Rectal smooth muscle tissue (tissue), 1 donor: ENCODE measurements around the gene POLR2L.

Source experiments
- H3K27ac ChIP-seq: one replicate; pipeline ENCODE4 v1.7.0; 2013; ENCODE audit warnings: low read depth, low read length, inconsistent platforms
- H3K27me3 ChIP-seq: one replicate; pipeline ENCODE4 v1.7.0; 2013; ENCODE audit warnings: low read length; ENCODE audit not compliant: control insufficient read depth, insufficient read depth
- H3K36me3 ChIP-seq: one replicate; pipeline ENCODE4 v1.7.0; 2013; ENCODE audit warnings: low read length; ENCODE audit not compliant: control insufficient read depth, insufficient read depth
- H3K4me1 ChIP-seq: one replicate; pipeline ENCODE4 v1.7.0; 2013; ENCODE audit warnings: low read length; ENCODE audit not compliant: control insufficient read depth, insufficient read depth
- H3K4me3 ChIP-seq: one replicate; pipeline ENCODE4 v1.7.0; 2013; ENCODE audit warnings: low read length
- H3K9ac ChIP-seq: one replicate; pipeline ENCODE4 v1.7.0; 2013; ENCODE audit warnings: low read length

The POLR2L gene

DNA sequence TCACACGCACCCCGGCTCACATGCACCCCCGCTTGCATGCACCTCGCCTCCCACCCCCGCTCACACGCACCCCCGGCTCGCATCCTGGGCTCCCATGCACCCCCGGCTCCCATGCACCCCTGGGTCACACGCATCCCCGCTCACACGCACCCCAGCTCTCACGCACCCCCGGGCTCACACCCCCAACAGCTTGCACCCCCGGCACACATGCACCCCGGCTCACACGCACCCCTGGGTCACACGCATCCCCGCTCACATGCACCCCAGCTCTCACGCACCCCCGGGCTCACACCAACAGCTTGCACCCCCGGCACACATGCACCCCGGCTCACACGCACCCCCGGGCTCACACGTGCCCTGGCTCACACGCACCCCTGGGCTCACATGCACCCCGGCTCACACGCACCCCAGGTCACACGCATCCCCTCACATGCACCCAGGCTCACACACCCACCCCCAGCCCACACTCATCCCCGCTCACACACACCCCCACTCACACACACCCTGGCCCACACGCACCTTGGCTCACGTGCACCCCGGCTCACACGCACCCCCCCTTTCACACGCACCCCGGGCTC lies 16.5 kb upstream of the POLR2L start:
- no peak overlapping the region for H3K4me3 ChIP-seq
- no peaks in the 10 kb centered on the region for H3K36me3 ChIP-seq
- H3K27ac ChIP-seq: no peak overlapping the region
- H3K4me1 ChIP-seq: peaks cover 4% of the 10 kb centered on the region
- H3K9ac ChIP-seq: no peak overlapping the region
- peaks cover 4% of the 10 kb centered on the region for H3K27me3 ChIP-seq

DNA sequence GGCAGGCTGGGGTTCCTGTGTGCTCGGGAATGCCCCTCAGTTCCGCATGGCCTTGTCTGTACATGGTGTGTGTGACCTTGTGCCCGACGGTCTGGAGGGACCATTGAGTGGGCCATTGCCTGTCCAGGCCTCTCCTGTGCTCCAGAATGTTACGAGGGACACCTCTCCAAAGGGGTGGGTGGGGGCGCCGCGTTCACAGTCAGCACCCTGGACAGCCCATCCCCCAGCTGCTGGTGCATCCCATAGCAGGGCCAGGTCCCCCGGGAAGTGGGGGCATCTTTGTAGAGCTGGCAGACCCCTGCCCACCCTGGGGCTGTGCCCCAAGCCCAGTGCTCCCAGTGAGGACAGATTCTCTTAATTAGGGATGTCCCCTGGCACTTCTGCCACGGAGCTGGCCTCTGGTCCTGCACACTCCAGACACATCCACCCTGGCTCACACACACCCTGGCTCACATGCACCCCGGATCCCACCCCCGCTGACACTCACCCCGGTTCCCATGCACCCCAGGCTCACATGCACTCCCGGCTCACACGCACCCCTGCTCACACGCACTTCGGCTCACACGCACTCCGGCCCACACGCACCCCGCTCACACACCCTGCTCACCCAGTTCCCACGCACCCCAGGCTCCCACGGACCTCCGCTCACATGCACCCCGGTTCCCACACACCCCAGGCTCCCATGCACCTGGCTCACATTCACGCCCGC lies 15.9 kb upstream of the POLR2L start:
- Histone ChIP-seq H3K27me3 (peaks cover 4% of the 10 kb centered on the region), H3K9ac (no peak overlapping the region), H3K4me1 (peaks cover 4% of the 10 kb centered on the region), H3K36me3 (no peaks in the 10 kb centered on the region), H3K27ac (no peak overlapping the region), H3K4me3 (no peak overlapping the region)

DNA sequence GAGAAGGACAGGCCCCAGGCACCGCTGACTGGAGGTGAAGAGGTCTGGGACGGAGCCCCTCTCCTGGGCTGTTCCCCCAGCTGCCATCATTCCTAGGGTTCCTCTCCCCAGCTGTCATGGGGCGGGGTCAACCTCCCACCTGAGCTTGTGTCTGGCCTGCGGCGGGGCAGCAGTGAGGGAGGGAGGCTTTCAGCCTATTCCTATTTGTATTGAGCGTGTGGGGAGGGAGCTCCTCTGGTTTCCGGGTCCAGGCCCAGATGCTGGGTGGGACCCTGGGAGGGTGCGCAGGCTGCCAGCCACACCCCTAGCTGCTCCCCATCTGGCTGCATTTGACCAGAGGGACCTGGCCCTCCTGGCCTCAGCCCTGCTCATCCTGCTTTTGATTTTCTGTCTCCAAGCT lies 14.1 kb upstream of the POLR2L start:
- Histone ChIP-seq H3K9ac (no peak overlapping the region), H3K27ac (no peak overlapping the region), H3K36me3 (no peaks in the 10 kb centered on the region), H3K27me3 (no peaks in the 10 kb centered on the region), H3K4me3 (no peak overlapping the region), H3K4me1 (peaks cover 4% of the 10 kb centered on the region)

DNA sequence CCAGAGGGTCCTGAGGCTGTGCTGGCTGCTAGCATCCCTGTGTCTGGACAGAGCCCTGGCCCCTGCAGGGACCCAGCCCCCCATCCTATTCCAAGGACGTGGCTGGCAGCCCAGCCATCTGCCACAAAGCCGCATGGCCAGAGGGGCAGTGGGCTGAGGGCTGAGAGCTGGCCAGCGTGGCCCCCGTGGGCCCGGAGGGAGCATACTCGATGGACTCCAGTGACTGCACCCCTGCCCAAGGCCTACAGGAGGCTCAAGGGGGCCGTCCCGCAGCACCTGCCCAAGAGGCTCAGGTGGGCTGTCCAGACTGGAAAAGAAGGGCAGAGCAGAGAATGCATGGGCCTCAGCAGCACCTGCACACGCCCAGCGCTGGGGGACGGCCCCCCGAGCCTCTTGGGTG lies 13.5 kb upstream of the POLR2L start:
- Histone ChIP-seq H3K4me1 (peaks cover 4% of the 10 kb centered on the region), H3K4me3 (no peak overlapping the region), H3K36me3 (no peaks in the 10 kb centered on the region), H3K27me3 (no peaks in the 10 kb centered on the region), H3K27ac (no peak overlapping the region), H3K9ac (no peak overlapping the region)

DNA sequence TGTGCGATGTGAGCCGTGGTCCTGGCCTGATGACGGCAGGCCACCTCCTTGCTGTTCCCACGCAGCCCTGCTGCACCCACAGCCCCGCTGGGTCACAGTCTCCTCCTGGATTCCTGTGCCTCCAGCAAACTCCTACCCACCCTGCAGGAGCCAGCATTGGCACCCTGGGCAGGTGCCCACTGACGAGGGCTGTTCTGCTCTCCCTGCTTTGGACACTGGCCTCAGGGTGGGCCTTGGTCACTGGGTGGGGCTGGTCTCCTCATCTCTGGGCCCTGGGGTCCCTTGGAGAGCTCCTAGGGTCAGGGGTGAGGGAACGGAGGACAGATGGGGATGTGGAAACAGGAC lies 13.0 kb upstream of the POLR2L start:
- H3K4me3 ChIP-seq: no peak overlapping the region
- no peaks in the 10 kb centered on the region for H3K36me3 ChIP-seq
- H3K27ac ChIP-seq: no peak overlapping the region
- H3K4me1 ChIP-seq: peaks cover 3% of the 10 kb centered on the region
- no peak overlapping the region for H3K9ac ChIP-seq
- no peaks in the 10 kb centered on the region for H3K27me3 ChIP-seq

DNA sequence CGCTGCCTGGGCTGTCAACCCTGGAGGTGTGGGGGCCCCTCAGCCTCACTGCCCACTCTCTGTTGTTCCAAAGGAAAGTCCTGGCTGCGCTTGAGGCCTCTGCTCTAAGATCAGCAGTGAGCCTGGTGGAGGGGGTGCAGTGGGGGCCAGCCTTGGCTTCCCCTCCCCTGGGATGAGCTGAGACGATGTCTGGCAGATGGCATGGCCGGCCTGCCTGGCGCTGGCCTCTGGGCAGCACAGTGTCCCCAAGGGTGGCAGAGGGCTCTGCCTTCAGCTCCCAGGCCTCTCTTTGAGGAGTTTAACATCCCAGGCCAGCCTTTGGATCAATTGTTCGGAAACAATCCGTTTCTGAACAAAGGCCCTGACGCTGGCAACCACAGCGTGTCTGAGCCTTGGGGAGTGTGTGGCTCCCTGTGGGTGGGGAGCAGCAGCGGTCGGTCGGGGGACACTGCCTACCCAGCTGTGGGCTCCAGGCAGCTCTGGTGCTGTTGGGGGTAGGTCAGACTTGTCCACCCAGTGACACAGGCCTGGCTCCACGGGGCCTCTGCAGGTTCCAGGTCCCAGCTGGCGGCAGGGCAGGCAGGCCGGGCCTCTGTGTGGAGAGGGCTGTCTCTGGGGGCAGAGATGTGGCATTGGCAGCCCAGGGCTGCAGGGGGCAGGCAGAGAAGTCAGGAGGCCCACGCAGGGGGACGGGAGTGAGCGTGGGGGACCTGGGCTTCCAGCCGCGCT lies 12.4 kb upstream of the POLR2L start:
- Histone ChIP-seq H3K4me1 (no peaks in the 10 kb centered on the region), H3K36me3 (no peaks in the 10 kb centered on the region), H3K4me3 (no peak overlapping the region)

DNA sequence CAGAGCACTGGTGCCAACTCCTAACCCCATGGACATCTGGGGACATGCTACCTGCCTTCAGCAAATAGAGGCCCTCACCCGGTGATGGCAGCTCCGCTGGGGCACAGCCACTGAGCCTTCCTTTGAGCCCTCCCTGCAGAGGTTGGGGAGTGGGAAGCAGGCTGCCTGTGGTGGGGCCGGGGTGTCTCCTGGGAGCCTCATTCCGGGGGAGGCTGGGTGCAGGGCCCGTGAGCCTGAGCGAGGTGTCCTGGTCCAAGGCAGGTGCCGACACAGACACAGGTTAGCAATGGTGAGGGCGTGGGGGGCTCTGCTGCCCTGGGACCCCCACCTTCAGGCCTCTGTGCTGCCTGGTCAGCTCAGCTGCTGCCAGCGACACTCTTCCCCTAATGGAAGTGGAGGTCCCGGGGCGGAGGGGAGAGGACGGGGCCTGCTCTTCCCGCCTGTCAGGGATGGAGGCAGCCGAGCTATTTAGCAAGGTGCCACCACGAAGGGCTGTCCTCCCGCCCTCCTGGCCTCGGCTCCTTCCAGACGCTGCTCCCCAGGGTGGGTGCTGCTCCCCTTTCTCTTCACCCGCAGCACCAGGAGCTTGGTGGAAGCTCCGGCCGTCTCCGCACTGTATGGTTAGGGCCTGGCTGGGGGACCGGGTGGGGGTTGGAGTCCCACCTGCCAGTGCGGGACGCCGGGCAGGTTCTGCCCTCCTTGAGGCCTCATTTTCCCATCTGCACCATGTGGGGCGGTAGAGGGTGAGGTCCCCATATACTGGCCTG lies 11.5 kb upstream of the POLR2L start:
- Histone ChIP-seq H3K4me3 (no peak overlapping the region), H3K27ac (no peak overlapping the region), H3K4me1 (no peaks in the 10 kb centered on the region)

More for the DNA sequence above, 12.4 kb upstream of the POLR2L start:
- Histone ChIP-seq H3K27me3 (no peaks in the 10 kb centered on the region), H3K9ac (no peak overlapping the region), H3K27ac (no peak overlapping the region)

DNA sequence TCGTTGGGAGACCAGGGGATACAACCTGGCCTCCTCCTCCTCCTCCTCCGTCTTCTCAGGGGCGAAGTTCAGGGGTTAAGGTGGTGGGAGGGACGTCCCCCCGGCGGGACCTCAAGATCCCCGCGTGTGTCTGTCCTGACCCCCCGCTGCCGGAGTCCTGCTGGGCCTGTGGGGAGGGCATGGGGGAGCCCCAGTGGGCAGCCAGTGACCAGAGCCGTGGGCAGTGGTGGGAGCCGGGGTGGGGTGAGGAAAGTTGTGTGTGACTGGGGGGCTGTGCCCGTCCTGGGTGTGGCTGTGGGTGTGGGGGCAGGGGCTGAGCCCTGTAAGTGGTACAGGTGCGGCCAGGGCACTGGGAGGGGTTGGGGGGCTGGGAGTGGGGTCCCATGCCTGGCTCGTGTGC lies 10.4 kb upstream of the POLR2L start:
- H3K4me1 ChIP-seq: no peaks in the 10 kb centered on the region
- no peak overlapping the region for H3K27ac ChIP-seq
- H3K4me3 ChIP-seq: no peak overlapping the region
- H3K36me3 ChIP-seq: no peaks in the 10 kb centered on the region
- peaks cover 4% of the 10 kb centered on the region for H3K27me3 ChIP-seq
- no peak overlapping the region for H3K9ac ChIP-seq

More for the DNA sequence above, 11.5 kb upstream of the POLR2L start:
- Histone ChIP-seq H3K9ac (no peak overlapping the region), H3K27me3 (no peaks in the 10 kb centered on the region), H3K36me3 (no peaks in the 10 kb centered on the region)

DNA sequence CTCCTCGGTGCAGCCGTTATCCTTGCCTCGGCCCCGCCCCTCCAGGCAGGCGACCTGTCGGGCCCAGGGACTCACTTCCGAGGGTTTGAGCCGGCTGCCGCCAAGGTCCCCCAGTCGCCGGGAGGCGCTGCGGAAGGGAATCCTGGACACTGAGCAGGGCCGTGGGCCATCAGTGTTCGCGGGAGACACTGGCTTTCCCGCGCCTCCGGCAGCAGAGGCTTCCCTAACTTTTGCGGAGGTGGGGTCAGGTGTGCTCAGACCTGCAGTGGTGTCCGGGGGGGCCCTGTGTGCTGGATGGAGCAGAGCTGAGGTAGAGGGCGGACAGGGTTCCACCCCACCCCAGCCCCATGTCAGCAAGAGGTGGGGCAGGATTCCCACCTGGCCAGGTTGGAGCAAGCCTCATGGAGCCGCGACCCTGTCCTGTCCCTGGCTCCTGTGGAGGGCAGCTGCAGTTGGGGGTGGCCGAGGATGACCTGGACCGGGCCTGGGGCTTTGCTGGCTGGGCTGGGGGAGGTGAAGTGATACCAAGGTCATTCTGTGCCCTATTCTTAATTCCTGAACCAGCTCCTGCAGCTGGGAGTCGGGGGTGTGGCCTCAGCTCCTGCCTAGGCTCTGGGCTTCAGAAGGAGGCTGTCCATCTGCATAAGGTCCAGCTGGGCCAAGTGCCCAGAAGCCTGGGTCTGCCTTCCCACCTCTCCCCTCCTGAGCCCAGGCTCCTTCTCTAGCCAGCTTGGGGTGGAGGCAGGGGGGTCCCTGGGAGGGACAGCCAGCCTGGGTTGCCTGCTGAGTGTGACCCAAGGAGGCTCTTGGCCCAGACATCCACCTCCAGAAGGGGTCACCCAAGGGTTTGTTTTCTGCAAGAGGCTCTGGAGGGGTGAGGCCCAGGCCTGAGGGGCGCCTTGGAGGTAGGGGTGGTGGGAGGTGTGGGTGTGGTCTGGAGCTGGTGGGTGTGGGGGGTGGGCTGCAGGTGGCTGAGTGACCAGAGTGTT lies 8.7 kb upstream of the POLR2L start:
- H3K4me3 ChIP-seq: no peak overlapping the region
- H3K27ac ChIP-seq: no peak overlapping the region
- H3K27me3 ChIP-seq: peaks cover 4% of the 10 kb centered on the region
- no peaks in the 10 kb centered on the region for H3K4me1 ChIP-seq
- no peak overlapping the region for H3K9ac ChIP-seq
- H3K36me3 ChIP-seq: no peaks in the 10 kb centered on the region

DNA sequence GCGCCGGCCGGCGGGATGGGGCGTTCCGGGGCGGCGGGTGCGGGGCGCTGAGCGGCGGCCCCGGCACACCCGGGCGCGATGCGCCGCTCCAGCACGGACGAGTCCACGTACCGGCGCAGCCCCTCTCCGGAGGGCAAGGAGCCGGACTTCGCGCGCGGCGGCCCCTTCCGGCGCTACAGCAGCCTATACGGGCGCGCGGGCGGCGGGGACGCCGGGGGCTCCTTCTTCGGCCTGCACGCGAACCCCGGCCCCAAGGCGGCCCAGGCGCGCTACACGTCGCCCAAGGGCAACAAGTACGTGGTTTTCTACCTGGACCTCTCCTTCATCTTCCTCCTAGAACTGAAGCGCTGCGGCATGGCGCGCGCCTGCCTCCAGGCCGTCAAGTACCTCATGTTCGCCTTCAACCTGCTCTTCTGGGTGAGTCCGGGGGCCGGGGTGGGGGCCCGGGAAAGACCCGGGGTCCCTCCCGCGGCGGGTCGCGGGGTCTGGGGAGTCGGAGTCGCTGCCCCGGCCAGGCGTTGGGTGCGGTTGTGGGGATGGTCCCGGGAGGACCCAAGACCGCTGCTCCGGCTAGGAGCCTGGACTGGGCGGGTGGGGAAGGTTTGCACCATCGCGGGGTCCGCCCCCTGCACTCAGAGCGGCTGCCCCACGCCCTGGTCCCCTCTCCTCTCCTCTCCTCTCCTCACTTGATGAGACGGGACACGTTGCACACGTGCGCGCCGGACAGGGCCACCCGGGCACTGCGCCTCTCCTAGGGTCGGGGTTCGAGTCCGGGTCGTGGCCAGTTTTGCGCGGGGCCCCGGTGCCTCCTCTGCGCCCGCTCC lies 7.8 kb upstream of the POLR2L start:
- H3K4me1 ChIP-seq: no peaks in the 10 kb centered on the region

More for the DNA sequence above, 7.8 kb upstream of the POLR2L start:
- no peak overlapping the region for H3K27ac ChIP-seq
- H3K36me3 ChIP-seq: no peaks in the 10 kb centered on the region
- peak overlapping the region; percentile 41 for H3K4me3 ChIP-seq
- H3K27me3 ChIP-seq: peaks cover 4% of the 10 kb centered on the region
- H3K9ac ChIP-seq: no peak overlapping the region
